ENCODE results near the gene CFAP119.

Gene CFAP119

DNA sequence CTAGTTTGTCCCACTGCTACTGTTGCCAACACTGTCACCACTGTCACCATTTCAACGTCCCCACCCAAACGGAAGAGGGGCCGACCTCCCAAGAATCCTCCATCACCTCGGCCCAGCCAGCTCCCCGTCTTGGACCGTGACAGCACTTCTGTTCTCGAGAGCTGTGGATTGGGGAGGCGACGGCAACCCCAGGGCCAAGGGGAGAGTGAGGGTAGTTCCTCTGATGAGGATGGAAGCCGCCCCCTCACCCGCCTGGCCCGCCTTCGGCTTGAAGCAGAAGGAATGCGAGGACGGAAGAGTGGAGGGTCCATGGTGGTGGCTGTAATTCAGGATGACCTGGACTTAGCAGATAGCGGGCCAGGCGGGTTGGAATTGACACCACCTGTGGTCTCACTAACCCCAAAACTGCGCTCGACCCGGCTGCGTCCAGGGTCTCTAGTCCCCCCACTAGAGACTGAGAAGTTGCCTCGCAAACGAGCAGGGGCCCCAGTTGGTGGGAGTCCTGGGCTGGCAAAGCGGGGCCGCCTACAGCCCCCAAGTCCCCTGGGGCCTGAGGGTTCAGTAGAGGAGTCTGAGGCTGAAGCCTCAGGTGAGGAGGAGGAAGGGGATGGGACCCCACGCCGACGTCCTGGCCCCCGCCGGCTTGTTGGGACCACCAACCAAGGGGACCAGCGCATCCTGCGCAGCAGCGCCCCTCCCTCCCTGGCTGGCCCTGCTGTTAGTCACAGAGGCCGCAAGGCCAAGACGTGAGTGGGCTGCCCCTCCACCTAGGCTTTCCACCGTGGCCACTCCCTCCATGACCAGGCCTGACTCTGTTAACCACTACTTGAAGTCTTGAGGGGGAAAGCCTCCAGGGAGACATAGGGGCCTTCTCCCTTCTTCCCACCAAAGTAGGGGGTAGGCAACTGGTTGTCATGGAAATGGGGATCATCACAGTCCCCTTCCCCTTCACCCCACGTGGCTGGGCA is 22.6 kb downstream of the CFAP119 start:
- no peak for DNase-seq

- DNase-seq, result no peak
These were observed 23.8 kb downstream of the CFAP119 start for GRCh38 chr16:30737794-30738648.

- DNase-seq, result no peak
These were observed 24.7 kb downstream of the CFAP119 start for GRCh38 chr16:30736995-30737793.

GRCh38 chr16:30731411-30731810 is 30.5 kb downstream of the CFAP119 start:
- no peak for DNase-seq

DNA sequence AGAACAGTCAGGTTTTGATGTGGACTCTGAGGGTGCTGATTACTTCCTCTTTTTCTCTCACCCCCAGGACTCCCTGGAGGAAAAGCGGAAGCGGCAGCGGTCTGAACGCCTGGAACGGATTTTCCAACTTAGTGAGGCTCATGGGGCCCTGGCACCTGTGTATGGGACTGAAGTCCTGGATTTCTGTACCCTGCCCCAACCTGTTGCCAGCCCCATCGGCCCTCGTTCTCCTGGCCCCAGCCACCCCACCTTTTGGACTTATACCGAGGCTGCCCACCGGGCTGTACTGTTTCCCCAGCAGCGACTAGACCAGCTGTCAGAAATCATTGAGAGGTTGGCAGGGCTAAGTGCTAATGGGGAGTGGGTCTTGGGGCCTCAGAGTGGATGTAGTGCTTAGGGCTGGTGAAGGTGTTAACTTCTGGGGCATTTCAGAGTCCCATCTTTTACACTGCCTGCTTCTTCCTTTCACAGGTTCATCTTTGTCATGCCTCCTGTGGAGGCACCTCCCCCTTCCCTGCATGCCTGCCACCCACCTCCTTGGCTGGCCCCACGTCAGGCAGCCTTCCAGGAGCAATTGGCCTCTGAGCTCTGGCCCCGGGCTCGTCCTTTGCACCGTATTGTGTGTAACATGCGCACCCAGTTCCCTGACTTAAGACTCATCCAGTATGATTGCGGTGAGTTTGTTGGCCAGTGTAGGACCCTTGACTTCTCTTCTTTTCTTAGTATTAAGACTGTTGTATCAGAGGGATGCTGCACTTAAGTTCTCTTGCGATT is 32.8 kb downstream of the CFAP119 start:
- DNase-seq, result no peak

- DNase-seq, result no peak
These were observed 33.5 kb downstream of the CFAP119 start for GRCh38 chr16:30728321-30728720.

DNA sequence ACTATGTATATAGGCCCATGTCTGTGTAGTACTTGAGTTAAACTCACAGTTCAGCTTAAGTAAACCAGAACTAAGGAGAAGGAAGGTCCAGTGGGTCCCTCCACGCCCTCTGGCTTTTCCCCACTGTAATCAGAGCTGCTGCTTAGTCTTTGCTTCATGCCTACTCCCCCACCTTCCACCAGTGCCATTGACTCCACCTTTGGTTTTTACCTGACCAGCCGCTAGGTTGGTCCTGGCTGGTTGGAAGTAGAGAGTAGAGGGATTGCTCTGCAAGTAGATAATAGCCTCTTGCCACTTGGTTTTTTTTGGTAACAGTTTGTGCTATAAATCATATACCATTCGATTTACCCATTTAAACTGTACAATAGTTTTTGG is 36.5 kb downstream of the CFAP119 start:
- DNase-seq, result no peak

DNA sequence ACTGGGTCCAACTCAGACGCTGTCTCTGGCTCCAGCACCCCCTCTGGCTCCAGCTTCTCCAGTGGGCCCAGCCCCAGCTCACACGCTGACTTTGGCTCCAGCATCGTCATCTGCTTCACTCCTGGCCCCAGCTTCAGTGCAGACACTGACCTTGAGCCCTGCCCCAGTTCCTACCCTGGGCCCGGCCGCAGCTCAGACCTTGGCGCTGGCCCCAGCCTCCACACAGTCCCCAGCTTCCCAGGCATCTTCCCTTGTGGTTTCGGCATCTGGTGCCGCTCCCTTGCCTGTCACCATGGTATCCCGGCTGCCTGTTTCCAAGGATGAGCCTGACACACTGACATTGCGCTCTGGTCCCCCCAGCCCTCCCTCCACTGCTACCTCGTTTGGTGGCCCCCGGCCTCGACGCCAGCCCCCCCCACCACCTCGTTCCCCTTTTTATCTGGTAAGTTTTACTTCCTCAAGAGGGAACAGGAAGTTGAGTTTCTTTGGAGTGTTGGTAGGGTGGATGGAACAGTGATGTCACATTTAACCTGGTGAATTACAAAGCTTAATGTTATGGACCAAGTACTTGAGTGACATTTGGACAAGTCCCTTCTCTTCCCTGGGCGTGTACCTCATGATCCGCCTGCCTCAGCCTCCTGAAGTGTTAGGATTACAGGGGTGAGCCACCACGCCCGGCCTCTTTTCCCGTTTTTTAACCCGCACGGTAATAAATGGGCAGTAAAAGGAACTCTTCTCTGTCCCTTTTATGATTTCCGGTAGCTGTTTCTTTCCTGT is 37.0 kb downstream of the CFAP119 start:
- DNase-seq, result peak; percentile 5

DNA sequence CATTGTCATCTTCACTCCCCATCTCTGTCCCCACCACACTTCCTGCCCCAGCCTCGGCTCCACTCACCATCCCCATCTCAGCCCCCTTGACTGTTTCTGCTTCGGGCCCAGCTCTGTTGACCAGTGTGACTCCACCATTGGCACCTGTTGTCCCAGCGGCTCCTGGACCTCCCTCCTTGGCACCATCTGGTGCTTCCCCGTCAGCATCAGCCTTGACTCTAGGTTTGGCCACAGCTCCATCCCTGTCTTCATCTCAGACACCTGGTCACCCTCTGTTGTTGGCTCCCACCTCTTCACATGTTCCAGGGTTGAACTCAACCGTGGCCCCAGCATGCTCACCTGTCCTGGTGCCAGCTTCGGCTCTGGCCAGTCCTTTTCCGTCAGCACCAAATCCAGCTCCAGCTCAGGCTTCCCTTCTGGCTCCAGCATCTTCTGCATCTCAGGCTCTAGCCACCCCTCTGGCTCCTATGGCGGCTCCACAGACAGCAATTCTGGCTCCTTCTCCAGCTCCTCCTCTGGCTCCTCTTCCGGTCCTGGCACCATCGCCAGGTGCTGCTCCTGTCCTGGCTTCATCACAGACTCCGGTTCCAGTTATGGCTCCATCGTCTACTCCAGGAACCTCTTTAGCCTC is 38.0 kb downstream of the CFAP119 start:
- DNase-seq, result no peak

DNA sequence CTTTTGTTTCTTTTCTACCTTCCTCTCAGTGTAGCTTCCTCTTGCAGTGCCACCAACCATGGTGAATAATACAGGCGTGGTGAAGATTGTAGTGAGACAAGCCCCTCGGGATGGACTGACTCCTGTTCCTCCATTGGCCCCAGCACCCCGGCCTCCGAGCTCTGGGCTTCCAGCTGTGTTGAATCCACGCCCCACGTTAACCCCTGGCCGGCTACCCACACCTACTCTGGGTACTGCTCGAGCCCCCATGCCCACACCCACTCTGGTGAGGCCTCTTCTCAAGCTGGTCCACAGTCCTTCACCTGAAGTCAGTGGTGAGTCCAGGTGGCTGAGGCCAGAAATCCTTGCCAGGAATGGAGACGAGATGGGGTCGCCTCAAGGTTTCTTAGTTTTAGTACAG is 38.9 kb downstream of the CFAP119 start:
- no peak for DNase-seq

GRCh38 chr16:30722443-30722842 is 39.4 kb downstream of the CFAP119 start:
- DNase-seq, result no peak

DNA sequence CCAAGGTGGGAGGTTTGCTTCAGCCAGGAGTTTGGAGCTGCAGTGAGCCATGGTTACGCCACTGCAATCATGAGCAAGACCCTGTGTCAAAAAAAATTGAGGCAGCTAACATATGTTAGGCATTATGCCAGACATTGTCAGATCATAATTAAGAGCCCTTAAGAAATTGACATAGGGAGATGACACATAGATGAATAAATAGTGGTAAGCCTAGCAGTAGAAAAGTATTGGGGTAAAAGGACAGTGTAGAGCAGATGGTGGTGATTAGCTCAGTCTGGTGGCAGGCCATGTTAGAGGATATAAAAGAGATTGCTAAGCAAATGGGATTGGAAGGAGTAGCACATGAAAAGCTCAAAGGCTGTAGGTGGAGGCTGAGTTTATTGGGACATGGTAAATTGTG is 40.3 kb downstream of the CFAP119 start:
- no peak for DNase-seq

GRCh38 chr16:30721167-30721566 is 40.7 kb downstream of the CFAP119 start:
- DNase-seq, result no peak

- DNase-seq, result no peak
These were observed 41.2 kb downstream of the CFAP119 start for GRCh38 chr16:30720694-30721093.

GRCh38 chr16:30720086-30720485 is 41.8 kb downstream of the CFAP119 start:
- no peak for DNase-seq

GRCh38 chr16:30715750-30716445 is 46.0 kb downstream of the CFAP119 start:
- DNase-seq, result peak; percentile 5 to 69

- DNase-seq, result no peak
These were observed 50.1 kb downstream of the CFAP119 start for GRCh38 chr16:30711712-30712111.

DNA sequence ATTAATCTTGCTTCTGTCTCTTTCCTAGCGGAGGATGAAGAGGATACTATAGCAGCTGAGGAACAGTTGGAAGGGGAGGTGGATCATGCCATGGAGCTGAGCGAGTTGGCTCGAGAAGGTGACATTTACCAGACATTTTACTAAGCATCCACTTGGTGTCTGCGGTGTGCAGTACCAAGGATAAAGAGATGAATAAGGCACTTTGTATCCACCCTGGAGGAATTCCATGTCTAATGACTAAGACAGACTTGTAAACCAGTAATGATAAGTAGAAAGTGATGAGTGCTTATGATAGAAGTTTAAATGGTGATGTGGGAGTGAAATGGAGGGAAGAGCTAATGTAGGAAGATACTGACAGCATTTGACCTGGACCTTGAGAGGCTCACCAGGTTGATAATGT is 50.9 kb downstream of the CFAP119 start:
- DNase-seq, result no peak
